Neural crest cell (in vitro differentiated cells): ENCODE data around the gene SHISA8. TPM values are rescaled to one million over a fixed set of nuclear protein-coding genes. Genes with fewer than 3 reads are reported as not detected.
A peak's percentile ranks its signal among the peaks of the same experiment; 100 is the strongest.

Source experiments
- DNase-seq: peaks from one replicate; pipeline ENCODE4 v3.0.0; 2021; ENCODE audit warnings: low read depth, mixed read lengths, low spot score
- H3K27ac Mint-ChIP-seq: one replicate; pipeline ENCODE4 v1.8.0; 2021; ENCODE audit warnings: mild to moderate bottlenecking, mixed read lengths; ENCODE audit not compliant: unreplicated experiment
- H3K27me3 Mint-ChIP-seq: 2 replicates; pipeline ENCODE4 v1.8.0; 2021; ENCODE audit warnings: low read depth, mild to moderate bottlenecking, mixed read lengths
- H3K36me3 Mint-ChIP-seq: 2 replicates; pipeline ENCODE4 v1.8.0; 2021; ENCODE audit warnings: low read depth, mild to moderate bottlenecking, mixed read lengths
- H3K4me1 Mint-ChIP-seq: 2 replicates; pipeline ENCODE4 v1.8.0; 2021; ENCODE audit warnings: mixed read lengths
- H3K4me3 Mint-ChIP-seq: one replicate; pipeline ENCODE4 v1.8.0; 2021; ENCODE audit warnings: mild to moderate bottlenecking, mixed read lengths
- H3K9me3 Mint-ChIP-seq: 2 replicates; pipeline ENCODE4 v1.8.0; 2021; ENCODE audit warnings: mixed read lengths
- total RNA-seq: library from RNA; stranded (reverse); gene quantifications from 2 replicates; pipeline ENCODE4 v1.2.1, GENCODE V29; 2021
- TF ChIP-seq, protein P1 (sequence below): fragments of 200-600 bp; sonication (generic); conservative IDR thresholded peaks from 2 replicates; pipeline ENCODE4 v1.5.0; 2021; ENCODE audit warnings: antibody characterized with exemption, mild to moderate bottlenecking

SHISA8 gene
- total RNA-seq, 1 donor from 2014 or later: 0.19 TPM

DNA sequence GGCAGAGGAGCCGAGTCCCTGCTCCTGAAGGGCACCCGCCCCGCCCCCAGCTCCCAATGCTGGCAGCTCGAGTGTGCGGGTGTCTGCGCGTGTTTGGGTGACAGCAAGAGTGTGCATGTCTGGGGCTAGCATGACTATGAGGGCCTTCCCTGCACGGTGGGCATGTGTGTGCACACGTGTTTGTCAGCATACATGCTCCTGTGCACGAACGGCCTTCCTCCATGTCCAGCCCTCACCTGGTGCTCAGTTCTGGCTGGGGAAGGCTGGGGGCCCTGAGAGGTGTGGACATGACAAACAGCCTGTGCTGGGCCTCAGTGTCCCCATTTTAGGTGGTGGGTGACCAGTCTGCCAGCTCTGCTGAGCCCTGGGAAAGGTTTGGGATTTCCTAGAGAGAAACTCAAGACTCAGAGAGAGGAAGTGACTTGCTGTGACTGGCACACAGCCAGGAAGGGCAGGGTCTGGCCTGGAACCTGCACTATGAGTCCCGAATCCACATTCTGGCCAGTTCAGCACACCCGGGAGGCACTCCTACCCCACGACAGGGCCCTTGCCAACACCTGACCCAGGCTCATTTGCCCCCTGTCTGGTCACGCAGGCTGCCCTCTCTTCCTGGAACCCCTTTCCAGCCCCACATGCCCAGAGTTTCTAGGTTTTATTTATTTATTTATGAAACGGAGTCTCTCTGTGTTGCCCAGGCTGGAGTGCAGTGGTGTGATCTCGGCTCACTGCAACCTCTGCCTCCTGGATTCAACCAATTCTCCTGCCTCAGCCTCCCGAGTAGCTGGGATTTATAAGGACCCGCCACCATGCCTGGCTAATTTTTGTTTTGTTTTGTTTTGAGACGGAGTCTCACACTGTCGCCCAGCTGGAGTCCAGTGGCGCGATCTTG lies 3.3 kb upstream of the SHISA8 start:
- H3K36me3 Mint-ChIP-seq: no peaks in the 10 kb centered on the region
- no peak overlapping the region for H3K27ac Mint-ChIP-seq
- TF ChIP-seq, protein P1, sequence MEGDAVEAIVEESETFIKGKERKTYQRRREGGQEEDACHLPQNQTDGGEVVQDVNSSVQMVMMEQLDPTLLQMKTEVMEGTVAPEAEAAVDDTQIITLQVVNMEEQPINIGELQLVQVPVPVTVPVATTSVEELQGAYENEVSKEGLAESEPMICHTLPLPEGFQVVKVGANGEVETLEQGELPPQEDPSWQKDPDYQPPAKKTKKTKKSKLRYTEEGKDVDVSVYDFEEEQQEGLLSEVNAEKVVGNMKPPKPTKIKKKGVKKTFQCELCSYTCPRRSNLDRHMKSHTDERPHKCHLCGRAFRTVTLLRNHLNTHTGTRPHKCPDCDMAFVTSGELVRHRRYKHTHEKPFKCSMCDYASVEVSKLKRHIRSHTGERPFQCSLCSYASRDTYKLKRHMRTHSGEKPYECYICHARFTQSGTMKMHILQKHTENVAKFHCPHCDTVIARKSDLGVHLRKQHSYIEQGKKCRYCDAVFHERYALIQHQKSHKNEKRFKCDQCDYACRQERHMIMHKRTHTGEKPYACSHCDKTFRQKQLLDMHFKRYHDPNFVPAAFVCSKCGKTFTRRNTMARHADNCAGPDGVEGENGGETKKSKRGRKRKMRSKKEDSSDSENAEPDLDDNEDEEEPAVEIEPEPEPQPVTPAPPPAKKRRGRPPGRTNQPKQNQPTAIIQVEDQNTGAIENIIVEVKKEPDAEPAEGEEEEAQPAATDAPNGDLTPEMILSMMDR: no peak
- no peaks in the 10 kb centered on the region for H3K9me3 Mint-ChIP-seq
- peaks cover 3% of the 10 kb centered on the region for H3K4me1 Mint-ChIP-seq
- peaks cover 77% of the 10 kb centered on the region for H3K27me3 Mint-ChIP-seq
- H3K4me3 Mint-ChIP-seq: peak overlapping the region; percentile 72
- DNase-seq: no peak

DNA sequence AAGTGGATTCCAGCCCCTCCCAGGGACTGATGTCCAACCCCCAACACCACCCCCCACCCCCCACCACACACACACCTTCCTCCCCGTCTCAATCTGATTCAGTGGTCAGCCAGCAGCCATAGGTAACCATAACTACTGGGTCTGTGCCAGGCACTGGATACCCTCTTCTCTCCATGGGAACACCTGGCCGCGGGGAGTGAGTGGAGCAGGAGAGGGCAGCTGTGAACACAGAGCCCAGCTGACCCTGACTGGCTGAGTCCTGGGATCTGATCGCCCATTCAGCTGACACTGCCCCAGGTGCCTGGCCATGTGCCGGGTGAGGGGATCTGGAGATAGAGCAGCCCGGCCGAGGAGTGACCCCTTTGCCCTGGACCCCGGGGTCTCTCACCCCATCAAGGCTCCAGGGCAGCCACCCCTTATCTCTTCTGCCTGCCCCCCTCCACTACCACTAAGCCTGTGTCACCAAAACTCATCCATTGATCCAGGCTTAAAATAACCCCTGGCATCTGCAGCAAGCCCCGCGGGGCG lies 2.6 kb upstream of the SHISA8 start:
- no peak for DNase-seq
- H3K4me3 Mint-ChIP-seq: peak overlapping the region; percentile 80
- no peaks in the 10 kb centered on the region for H3K36me3 Mint-ChIP-seq
- no peaks in the 10 kb centered on the region for H3K9me3 Mint-ChIP-seq
- H3K27me3 Mint-ChIP-seq: peaks cover 80% of the 10 kb centered on the region
- TF ChIP-seq, protein P1: no peak
- H3K4me1 Mint-ChIP-seq: peaks cover 3% of the 10 kb centered on the region
- no peak overlapping the region for H3K27ac Mint-ChIP-seq

DNA sequence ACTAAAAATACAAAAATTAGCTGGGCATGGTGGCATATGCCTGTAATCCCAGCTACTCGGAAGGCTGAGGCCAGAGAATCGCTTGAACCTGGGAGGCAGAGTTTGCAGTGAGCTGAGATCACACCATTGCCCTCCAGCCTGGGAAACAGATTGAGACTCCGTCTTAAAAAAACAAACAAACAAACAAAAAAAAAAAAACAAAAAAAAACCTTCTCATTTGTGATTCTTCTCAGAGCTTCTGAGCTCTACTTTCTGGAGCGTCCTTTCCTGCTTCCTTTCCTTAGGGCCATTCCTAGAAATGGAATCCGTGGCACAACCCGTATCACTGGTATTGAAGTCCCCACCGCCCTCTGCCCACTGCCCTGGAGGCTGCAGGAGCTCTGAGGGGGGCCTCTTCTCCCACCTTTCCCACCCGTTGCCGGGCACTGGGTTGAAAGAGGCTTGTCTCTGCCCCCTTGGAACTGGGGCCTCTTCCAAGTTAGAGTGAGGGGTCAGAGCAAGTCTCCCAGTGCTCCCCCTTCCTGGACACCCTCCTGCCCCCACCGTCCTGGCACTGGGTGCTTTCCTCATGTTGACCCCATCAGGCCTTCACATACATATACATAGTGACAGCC lies 2.0 kb upstream of the SHISA8 start:
- Mint-ChIP-seq H3K27ac (no peak overlapping the region), H3K4me1 (peaks cover 3% of the 10 kb centered on the region), H3K27me3 (peaks cover 80% of the 10 kb centered on the region), H3K36me3 (no peaks in the 10 kb centered on the region), H3K4me3 (peak overlapping the region; percentile 80), H3K9me3 (no peaks in the 10 kb centered on the region)
- TF ChIP-seq, protein P1: no peak
- no peak for DNase-seq

DNA sequence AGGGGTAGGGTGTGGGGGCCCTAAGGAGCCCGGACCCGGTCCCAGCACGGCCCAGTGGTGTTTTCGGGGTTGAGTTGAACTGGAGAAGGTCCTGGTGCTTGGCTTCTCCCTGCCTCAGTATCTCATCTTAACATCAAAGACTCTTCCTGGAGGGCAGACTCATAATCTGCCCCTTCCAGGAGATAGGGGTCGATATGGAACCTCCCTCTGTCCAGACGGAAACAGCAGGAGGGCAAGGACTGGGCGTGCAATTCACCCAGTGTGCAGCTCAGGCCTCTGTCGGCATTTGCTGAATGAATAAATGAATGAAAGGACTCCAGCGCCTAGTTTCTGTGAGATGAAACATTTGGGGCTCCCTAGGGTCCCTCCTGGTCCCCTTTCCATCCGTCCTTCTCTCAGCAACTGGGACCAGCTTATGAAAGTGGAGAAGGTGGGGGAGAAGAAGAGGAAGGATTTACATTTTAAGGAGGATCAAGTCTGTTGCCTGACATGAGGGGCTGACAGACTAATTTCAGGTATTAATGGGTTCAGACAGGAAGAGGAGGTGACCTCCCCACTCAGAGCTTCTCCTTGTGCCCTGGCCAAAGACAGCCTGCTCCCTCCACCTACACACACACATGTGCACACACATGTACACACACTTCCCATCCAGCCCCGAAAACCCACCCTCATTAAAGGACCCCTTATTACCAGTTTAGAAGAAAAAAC lies 1.1 kb upstream of the SHISA8 start:
- no peak overlapping the region for H3K27ac Mint-ChIP-seq
- H3K27me3 Mint-ChIP-seq: peaks cover 82% of the 10 kb centered on the region
- DNase-seq: no peak
- H3K4me1 Mint-ChIP-seq: peaks cover 3% of the 10 kb centered on the region
- TF ChIP-seq, protein P1: no peak
- no peaks in the 10 kb centered on the region for H3K36me3 Mint-ChIP-seq
- H3K4me3 Mint-ChIP-seq: peak overlapping the region; percentile 80
- no peaks in the 10 kb centered on the region for H3K9me3 Mint-ChIP-seq

DNA sequence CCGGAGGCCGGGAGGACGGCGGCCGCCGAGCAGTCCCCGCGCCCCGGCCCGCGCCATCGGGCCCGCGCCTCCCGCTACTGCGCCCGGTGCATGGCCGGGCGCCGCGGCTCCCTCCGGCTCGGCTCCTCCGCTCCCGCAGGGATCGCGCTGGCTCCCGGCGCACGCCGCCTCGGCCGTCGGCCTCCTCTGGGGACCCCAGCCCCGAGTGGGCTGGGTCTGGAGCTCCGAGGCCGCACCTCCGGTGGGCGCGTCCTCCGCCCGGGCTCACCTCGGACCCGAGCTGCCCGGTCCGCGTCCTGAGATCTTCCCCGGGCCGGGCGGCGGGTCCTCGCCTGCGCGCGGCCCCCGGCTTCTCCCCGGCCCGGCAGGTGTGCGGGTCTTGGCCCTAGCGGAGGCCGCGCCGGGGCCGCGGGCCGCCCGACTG lies 251 bp downstream of the SHISA8 start:
- H3K4me1 Mint-ChIP-seq: peaks cover 3% of the 10 kb centered on the region
- no peak overlapping the region for H3K4me3 Mint-ChIP-seq
- H3K9me3 Mint-ChIP-seq: no peaks in the 10 kb centered on the region
- no peak for DNase-seq
- peaks cover 84% of the 10 kb centered on the region for H3K27me3 Mint-ChIP-seq
- TF ChIP-seq, protein P1: no peak
- no peaks in the 10 kb centered on the region for H3K36me3 Mint-ChIP-seq
- H3K27ac Mint-ChIP-seq: no peak overlapping the region
